GM12878 (cell line): ENCODE measurements around the gene SRP68.

ENCODE experiments used
- MTA3 ChIP-seq: IDR thresholded peaks from 2 replicates; pipeline ENCODE4 v1.6.1; 2012; ENCODE audit warnings: low read length, inconsistent platforms, borderline replicate concordance
- RAD21 ChIP-seq: IDR thresholded peaks from 2 replicates; pipeline ENCODE4 v1.6.1; 2011; ENCODE audit warnings: mild to moderate bottlenecking, low read depth, low read length, moderate library complexity; ENCODE audit not compliant: insufficient read depth
- SMAD5 ChIP-seq: IDR thresholded peaks from 2 replicates; pipeline ENCODE4 v1.6.1; 2016; ENCODE audit warnings: antibody characterized with exemption, low read depth
- TF ChIP-seq, protein P1 (sequence below), 3 experiments: IDR thresholded peaks in 2 of 3; conservative IDR thresholded peaks in 1 of 3; 2 replicates each; pipeline ENCODE4 v1.5.1; 2011; ENCODE audit warnings: low read depth in 3 of 3, low read length in 3 of 3, mild to moderate bottlenecking in 3 of 3, control low read depth in 2 of 3, moderate library complexity in 2 of 3, inconsistent platforms in 1 of 3, mixed read lengths in 1 of 3; ENCODE audit not compliant: control insufficient read depth in 2 of 3, insufficient read depth in 1 of 3; ENCODE audit errors: extremely low read depth in 1 of 3
- TF ChIP-seq, protein P2 (sequence below): fragments of 450-650 bp; IDR thresholded peaks from 2 replicates; pipeline ENCODE4 v1.6.1; 2016; ENCODE audit warnings: mild to moderate bottlenecking, moderate library complexity, borderline replicate concordance

GRCh38 chr17:76111956-76112355 lies 39.6 kb upstream of the SRP68 start:
- TF ChIP-seq SMAD5 (no peak), MTA3 (no peak), RAD21 (no peak)
- TF ChIP-seq, protein P1, sequence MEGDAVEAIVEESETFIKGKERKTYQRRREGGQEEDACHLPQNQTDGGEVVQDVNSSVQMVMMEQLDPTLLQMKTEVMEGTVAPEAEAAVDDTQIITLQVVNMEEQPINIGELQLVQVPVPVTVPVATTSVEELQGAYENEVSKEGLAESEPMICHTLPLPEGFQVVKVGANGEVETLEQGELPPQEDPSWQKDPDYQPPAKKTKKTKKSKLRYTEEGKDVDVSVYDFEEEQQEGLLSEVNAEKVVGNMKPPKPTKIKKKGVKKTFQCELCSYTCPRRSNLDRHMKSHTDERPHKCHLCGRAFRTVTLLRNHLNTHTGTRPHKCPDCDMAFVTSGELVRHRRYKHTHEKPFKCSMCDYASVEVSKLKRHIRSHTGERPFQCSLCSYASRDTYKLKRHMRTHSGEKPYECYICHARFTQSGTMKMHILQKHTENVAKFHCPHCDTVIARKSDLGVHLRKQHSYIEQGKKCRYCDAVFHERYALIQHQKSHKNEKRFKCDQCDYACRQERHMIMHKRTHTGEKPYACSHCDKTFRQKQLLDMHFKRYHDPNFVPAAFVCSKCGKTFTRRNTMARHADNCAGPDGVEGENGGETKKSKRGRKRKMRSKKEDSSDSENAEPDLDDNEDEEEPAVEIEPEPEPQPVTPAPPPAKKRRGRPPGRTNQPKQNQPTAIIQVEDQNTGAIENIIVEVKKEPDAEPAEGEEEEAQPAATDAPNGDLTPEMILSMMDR (IDR thresholded peaks at IDR 0.05 in 2 of 3, conservative IDR thresholded peaks at IDR 0.05 in 1 of 3; ENCODE audit: control insufficient read depth in 2 of 3, extremely low read depth in 1 of 3, insufficient read depth in 1 of 3, low read depth in 3 of 3, low read length in 3 of 3): no peak
- TF ChIP-seq, protein P2, sequence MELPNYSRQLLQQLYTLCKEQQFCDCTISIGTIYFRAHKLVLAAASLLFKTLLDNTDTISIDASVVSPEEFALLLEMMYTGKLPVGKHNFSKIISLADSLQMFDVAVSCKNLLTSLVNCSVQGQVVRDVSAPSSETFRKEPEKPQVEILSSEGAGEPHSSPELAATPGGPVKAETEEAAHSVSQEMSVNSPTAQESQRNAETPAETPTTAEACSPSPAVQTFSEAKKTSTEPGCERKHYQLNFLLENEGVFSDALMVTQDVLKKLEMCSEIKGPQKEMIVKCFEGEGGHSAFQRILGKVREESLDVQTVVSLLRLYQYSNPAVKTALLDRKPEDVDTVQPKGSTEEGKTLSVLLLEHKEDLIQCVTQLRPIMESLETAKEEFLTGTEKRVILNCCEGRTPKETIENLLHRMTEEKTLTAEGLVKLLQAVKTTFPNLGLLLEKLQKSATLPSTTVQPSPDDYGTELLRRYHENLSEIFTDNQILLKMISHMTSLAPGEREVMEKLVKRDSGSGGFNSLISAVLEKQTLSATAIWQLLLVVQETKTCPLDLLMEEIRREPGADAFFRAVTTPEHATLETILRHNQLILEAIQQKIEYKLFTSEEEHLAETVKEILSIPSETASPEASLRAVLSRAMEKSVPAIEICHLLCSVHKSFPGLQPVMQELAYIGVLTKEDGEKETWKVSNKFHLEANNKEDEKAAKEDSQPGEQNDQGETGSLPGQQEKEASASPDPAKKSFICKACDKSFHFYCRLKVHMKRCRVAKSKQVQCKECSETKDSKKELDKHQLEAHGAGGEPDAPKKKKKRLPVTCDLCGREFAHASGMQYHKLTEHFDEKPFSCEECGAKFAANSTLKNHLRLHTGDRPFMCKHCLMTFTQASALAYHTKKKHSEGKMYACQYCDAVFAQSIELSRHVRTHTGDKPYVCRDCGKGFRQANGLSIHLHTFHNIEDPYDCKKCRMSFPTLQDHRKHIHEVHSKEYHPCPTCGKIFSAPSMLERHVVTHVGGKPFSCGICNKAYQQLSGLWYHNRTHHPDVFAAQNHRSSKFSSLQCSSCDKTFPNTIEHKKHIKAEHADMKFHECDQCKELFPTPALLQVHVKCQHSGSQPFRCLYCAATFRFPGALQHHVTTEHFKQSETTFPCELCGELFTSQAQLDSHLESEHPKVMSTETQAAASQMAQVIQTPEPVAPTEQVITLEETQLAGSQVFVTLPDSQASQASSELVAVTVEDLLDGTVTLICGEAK: no peak
